ENCODE data around the gene SUPV3L1.
"Not testable (repeated sequence)": the region's sequence is repeated elsewhere in the genome, so short reads cannot be mapped to it uniquely, and the experiment has no call there.

The SUPV3L1 gene

DNA sequence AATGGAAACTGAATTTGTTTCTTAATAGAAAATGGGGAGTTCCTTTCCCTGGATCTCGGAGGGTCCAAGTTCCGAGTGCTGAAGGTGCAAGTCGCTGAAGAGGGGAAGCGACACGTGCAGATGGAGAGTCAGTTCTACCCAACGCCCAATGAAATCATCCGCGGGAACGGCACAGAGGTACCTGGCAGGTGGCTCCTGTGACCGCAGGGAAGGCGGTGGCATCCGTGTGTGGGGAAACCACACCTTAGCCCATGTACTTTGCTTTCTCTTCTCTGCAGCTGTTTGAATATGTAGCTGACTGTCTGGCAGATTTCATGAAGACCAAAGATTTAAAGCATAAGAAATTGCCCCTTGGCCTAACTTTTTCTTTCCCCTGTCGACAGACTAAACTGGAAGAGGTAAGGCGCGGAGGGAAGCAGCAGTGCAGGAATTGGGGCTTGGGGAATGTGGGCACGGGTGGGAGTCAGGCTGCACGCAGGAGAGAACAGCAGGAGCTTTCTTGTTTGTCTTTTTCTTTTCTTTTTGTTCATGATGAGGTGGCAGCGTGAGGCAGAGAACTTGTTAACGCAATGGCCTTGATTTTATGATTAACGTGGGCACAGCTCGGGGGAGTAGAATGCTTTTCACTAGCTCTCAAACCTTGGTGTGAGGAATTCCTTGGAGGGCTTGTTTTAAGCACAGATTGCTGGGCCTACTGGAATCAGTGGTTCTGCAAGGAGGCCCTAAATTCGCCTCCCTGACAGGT lies 52.9 kb downstream of the SUPV3L1 start:
- no peak for DNase-seq

- no peak for DNase-seq
These were observed 54.4 kb downstream of the SUPV3L1 start for GRCh38 chr10:69234447-69234846.

DNA sequence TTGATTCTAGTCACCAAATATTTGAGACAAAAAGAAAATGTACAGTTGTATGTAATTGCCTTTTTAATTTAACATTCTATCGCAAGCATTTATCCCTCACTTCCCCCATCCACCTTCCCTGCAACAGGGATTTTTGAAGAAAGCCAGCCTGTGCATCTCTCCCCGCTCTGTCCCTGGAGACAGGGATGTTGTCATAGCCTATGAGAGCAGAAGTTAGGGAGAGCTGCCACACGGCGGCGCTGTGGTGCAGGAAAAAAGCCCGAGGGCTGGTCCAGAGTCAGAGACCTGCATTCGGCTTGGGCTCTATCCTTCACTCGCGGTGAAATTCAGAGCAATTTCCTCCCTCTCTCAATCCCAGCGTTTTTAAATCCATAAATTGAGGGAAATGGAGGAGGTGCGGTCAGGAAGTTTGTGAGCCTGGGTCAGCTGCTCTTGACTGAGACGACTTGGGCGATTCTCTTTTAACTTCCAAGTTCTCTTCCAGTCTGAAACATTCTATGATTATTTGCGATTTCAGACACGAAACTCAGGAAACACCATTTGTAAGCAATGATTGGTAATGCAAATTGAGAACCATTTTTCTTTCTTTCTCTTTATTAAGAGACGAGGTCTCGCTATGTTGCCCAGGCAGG lies 57.6 kb downstream of the SUPV3L1 start:
- DNase-seq, result peak; percentile 77

DNA sequence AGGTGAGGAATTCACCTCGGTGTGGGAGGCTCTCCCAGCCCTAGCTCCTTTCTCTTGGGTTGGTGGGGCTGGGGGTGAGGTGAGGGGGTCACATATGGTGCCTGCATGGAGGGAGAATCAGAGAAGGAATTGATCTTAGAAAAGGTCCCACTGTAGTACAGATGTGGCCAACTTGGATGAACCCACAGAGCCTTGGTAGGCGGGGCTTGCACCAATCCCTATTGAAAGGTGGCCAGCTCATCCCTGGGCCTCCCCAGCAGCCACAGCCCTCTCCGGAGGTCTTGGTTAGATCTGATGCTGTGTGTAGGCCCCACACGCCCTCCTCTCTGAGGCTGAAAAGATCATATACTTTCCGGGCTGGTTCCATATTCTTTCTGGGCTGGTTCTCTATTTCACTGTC lies 59.1 kb downstream of the SUPV3L1 start:
- DNase-seq, result no peak

GRCh38 chr10:69239816-69240434 lies 59.9 kb downstream of the SUPV3L1 start:
- DNase-seq, result no peak

- DNase-seq, result no peak
These were observed 60.4 kb downstream of the SUPV3L1 start for GRCh38 chr10:69240455-69240854.

- no peak for DNase-seq
These were observed 61.5 kb downstream of the SUPV3L1 start for GRCh38 chr10:69241575-69241974.

DNA sequence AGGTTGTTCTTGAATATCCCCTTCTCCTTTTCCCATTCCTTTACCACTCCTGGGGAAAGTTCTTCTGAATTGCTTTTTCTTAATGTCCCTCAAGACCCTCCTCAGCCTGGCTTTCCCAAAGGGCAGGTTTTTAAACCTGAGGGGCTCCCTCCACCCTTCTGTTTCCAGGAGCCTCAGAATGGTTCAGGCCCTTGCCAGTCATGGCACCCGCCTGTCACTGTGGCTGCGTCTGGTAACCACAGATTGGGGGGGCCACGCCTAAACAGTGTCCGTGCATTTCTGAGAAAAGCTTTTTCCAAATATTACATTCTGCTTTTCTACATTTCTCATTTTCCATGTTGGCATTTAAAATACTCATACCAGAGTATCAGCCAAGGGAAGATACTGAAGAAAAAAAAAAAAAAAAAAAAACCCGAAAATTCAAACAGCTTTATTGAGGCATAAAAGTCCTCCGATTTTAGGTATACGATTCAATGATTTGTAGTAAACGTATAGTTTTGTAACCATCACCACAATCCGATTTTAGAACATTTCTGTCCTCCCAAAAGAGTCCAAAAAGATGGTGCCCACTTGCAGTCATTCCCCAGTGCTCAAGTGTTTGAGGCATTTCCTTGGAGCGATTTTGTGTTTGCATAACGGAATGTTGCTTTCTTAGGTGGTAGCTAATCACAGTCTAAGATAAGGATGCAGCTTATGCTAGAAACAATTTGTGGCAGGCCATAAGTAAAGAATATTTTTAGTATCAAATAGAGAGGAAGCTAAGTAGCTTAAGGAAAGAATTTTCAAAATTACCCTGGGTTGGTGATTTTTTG lies 62.2 kb downstream of the SUPV3L1 start:
- DNase-seq, result no peak

GRCh38 chr10:69242852-69243212 lies 62.8 kb downstream of the SUPV3L1 start:
- peak; percentile 6 for DNase-seq

GRCh38 chr10:69243817-69244216 lies 63.8 kb downstream of the SUPV3L1 start:
- no peak for DNase-seq

DNA sequence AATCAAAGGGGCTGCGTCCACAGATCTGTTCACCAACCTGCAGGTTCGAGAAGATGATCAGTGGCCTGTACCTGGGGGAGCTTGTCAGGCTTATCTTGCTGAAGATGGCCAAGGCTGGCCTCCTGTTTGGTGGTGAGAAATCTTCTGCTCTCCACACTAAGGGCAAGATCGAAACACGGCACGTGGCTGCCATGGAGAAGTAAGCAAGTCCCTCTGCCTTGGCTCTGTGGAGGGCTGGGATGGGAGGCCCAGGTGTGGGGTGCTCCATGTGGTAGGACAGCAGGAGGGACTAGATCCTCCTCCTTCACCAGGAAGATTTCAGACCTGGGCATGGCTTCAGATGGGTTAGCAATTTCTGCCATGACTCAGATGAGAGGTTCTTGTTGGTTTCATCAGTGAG lies 66.0 kb downstream of the SUPV3L1 start:
- DNase-seq, result no peak

DNA sequence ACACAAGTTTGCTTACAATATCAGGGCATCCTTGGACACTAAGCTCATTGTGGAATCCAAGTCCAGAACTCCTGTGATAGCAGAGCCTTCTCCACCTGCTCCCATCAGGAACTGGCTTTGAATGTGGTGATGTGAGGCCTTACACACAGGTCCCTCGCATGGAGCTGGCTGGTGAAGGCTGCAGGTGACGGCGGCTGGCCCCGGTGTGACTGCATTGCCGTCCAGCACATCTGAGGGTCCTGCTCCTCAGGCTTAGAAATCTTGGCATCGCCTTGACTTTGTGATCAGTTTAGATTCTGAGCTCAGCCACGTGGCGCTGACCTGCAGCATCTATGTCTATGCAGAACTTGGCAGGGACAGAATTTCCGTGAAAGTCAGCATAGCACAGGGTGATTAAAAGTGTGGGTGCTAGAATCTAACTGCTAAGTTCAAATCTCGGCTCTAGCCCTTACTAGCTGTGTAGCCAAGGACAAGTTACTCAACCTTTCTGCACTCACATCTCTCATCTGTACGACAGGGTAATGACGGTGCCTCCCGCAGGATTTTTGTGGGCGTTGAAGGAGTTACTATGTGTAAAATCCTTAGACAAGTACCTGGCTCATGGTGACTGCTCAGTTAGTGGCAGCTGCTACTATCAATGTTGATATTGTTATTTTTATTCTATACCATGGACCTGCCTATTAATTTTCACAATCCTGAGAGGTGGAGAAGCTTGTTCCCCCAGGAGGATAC lies 66.7 kb downstream of the SUPV3L1 start:
- DNase-seq, result no peak

DNA sequence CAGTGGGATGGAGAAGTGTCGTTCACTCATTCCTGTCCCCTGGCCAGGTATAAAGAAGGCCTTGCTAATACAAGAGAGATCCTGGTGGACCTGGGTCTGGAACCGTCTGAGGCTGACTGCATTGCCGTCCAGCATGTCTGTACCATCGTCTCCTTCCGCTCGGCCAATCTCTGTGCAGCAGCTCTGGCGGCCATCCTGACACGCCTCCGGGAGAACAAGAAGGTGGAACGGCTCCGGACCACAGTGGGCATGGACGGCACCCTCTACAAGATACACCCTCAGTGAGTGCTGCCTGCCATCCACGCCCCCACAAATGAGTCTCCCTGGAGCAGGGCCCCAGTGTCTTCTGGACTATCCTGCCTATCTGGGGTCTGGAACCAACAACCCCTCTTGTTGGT lies 67.3 kb downstream of the SUPV3L1 start:
- DNase-seq, result no peak

GRCh38 chr10:69248117-69248730 lies 68.2 kb downstream of the SUPV3L1 start:
- no peak for DNase-seq

DNA sequence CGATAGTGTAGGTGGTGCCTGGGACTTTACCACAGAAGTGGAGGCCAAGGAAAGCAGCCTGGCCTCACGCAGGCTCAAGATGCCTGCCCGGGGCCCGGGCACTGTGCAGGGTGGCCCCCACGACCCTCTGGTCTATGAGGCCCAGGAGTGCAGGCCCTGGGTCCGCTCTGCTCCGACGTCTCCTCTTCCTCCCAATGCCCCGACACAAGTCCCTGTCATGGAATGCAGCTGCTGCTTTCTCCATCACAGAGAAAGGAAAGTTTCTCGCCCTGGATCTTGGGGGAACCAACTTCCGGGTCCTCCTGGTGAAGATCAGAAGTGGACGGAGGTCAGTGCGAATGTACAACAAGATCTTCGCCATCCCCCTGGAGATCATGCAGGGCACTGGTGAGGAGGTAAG lies 70.0 kb downstream of the SUPV3L1 start:
- no peak for DNase-seq

GRCh38 chr10:69251417-69251816 lies 71.4 kb downstream of the SUPV3L1 start:
- not testable (repeated sequence) for DNase-seq

GRCh38 chr10:69253171-69253570 lies 73.1 kb downstream of the SUPV3L1 start:
- no peak for DNase-seq

GRCh38 chr10:69254877-69255276 lies 74.8 kb downstream of the SUPV3L1 start:
- DNase-seq, result no peak
